Measurements from ENCODE around the gene ANTXR1. TPM values are rescaled to one million over a fixed set of nuclear protein-coding genes. Genes with fewer than 3 reads are reported as not detected.
A peak's percentile ranks its signal among the peaks of the same experiment; 100 is the strongest.

Gene ANTXR1
- total and polyA plus RNA-seq, 2 of the 8 experiments (the other 6 are each of a cell fraction or from before 2014, with no cell fraction given): 15.8 to 44.3 TPM

- Histone ChIP-seq H3K4me3 (ENCODE audit: extremely low read depth in 1 of 4, insufficient read depth in 2 of 4, low read depth in 3 of 4, low read length in 4 of 4) (no peak overlapping the region), H3K18ac (ENCODE audit: extremely low read depth, low read length) (no peak overlapping the region), H2BK120ac (replicated peaks; ENCODE audit: low read depth, low read length) (no peak overlapping the region), H2BK12ac (ENCODE audit: low read depth, low read length) (no peak overlapping the region), H3K9ac (replicated peaks in 1 of 4; ENCODE audit: extremely low read depth in 1 of 4, low read depth in 3 of 4, low read length in 3 of 4) (no peak overlapping the region), H3K27me3 (replicated peaks in 1 of 4; ENCODE audit: control insufficient read depth in 3 of 4, extremely low read depth in 1 of 4, insufficient read depth in 3 of 4, low read length in 3 of 4) (no peaks in the 10 kb centered on the region; a peak in 1 of 7 replicates), H3K23ac (ENCODE audit: insufficient read length) (no peak overlapping the region), H3K79me2 (ENCODE audit: control insufficient read depth in 1 of 2, insufficient read depth in 2 of 2, low read length in 2 of 2) (no peaks in the 10 kb centered on the region), H2AFZ (ENCODE audit: low read length) (no peak overlapping the region), H3K4me2 (ENCODE audit: insufficient read depth in 1 of 2, low read depth in 2 of 2, low read length in 2 of 2) (no peak overlapping the region), H3K36me3 (ENCODE audit: control insufficient read depth in 2 of 4, insufficient read depth in 4 of 4, low read length in 3 of 4) (peaks cover 0 to 4% (median 2%) of the 10 kb centered on the region in 4 experiments; a peak in 1 of 8 replicates), H3K4ac (replicated peaks; ENCODE audit: insufficient read length, low read depth, low read length) (no peak overlapping the region), H2BK15ac (ENCODE audit: low read length) (no peak overlapping the region), H3K9me3 (ENCODE audit: insufficient read depth in 2 of 2, low read depth in 1 of 2, low read length in 1 of 2) (no peaks in the 10 kb centered on the region), H4K91ac (replicated peaks; ENCODE audit: insufficient read length, low read length) (no peak overlapping the region), H3K79me1 (ENCODE audit: low read depth, low read length) (no peaks in the 10 kb centered on the region), H2BK5ac (ENCODE audit: low read depth, low read length) (no peak overlapping the region; the same call in 1 of the 2 replicates), H3K23me2 (ENCODE audit: low read depth, low read length) (no peaks in the 10 kb centered on the region), H3K27ac (ENCODE audit: low read depth, low read length) (no peak overlapping the region), H4K8ac (ENCODE audit: extremely low read depth, insufficient read depth, low read length) (no peak overlapping the region), H3K4me1 (replicated peaks in 1 of 4; ENCODE audit: control insufficient read depth in 3 of 4, insufficient read depth in 4 of 4, low read length in 3 of 4) (peaks cover 0 to 10% (median 5%) of the 10 kb centered on the region in 4 experiments; a peak in 5 of 7 replicates), H3K14ac (ENCODE audit: insufficient read length) (no peak overlapping the region), H4K20me1 (replicated peaks in 1 of 2; ENCODE audit: control insufficient read depth in 1 of 2, insufficient read depth in 2 of 2, low read length in 2 of 2) (no peaks in the 10 kb centered on the region), H2AK5ac (ENCODE audit: low read depth, low read length) (no peak overlapping the region), H2BK20ac (ENCODE audit: low read length) (no peak overlapping the region), H3K56ac (replicated peaks; ENCODE audit: insufficient read length, low read depth, low read length) (no peak overlapping the region), H4K5ac (ENCODE audit: insufficient read length, low read depth, low read length) (no peak overlapping the region)
- CTCF ChIA-PET (ENCODE audit: partially characterized antibody): interaction anchor here (0.7 to 1.4 kb wide), 3 partner anchors 93 to 187 kb away, joined by 3 to 4 read pairs (median 3); no protein-coding TSS in a partner anchor
- POLR2A ChIA-PET (ENCODE audit: partially characterized antibody): no interaction called here
- 91% methylated on average over 16 of the region's 16 CpGs; no CpG with 5 or more reads in 1 of the 2 experiments for WGBS, 2 experiments (ENCODE audit: extremely low coverage in 1 of 2, insufficient coverage in 1 of 2, insufficient read length in 1 of 2, insufficient replicate concordance in 2 of 2, low coverage in 1 of 2, low lambda C conversion rate in 2 of 2, missing lambda C conversion rate in 1 of 2)
- no peak for FAIRE-seq
- no peak for DNase-seq (ENCODE audit: low read depth in 1 of 2, low spot score in 2 of 2)
- TF ChIP-seq CTBP2 (IDR thresholded peaks at IDR 0.05; ENCODE audit: borderline replicate concordance, insufficient read depth, insufficient read length, low read length): no peak
- no peak for TF ChIP-seq JUN (IDR thresholded peaks at IDR 0.05; ENCODE audit: low read depth, low read length)
- TF ChIP-seq MAX (IDR thresholded peaks at IDR 0.05): no peak
- TF ChIP-seq ATF3 (IDR thresholded peaks at IDR 0.05; ENCODE audit: insufficient read depth, low read depth, low read length): no peak
- no peak for TF ChIP-seq NRF1 (IDR thresholded peaks at IDR 0.05; ENCODE audit: low read depth, low read length)
- TF ChIP-seq RBBP5 (IDR thresholded peaks at IDR 0.05; ENCODE audit: borderline replicate concordance, low read depth, low read length): no peak
- TF ChIP-seq EGR1 (IDR thresholded peaks at IDR 0.05; ENCODE audit: borderline replicate concordance, low read depth, low read length): peak; percentile 48; the same call in 1 of the 2 replicates
- no peak for TF ChIP-seq SP1 (IDR thresholded peaks at IDR 0.05; ENCODE audit: low read depth, low read length)
- TF ChIP-seq YY1 (IDR thresholded peaks at IDR 0.05; ENCODE audit: low read depth, low read length): 0 out of 2 replicates have a peak, but pooled peaks have one; percentile 23
- 0 out of 4 replicates have a peak, but pooled peaks of 1 of the 2 experiments have one; percentile 11 for TF ChIP-seq RAD21 (IDR thresholded peaks at IDR 0.05 in 1 of 2, conservative IDR thresholded peaks at IDR 0.05 in 1 of 2; ENCODE audit: low read depth in 2 of 2, low read length in 2 of 2)
- TF ChIP-seq PHF8 (conservative IDR thresholded peaks at IDR 0.05; ENCODE audit: low read depth, low read length): no peak
Measured at GRCh38 chr2:69119104-69119894, 106.3 kb downstream of the ANTXR1 start.

Measured in H1 (cell line).